Ovary (tissue), 3 donors: ENCODE results near the gene MGAT5.

Experiments used
- EP300 ChIP-seq: sonication (generic); formaldehyde crosslinking; IDR thresholded peaks from one replicate; pipeline ENCODE4 v1.6.1; 2017; ENCODE audit warnings: antibody characterized with exemption
- TF ChIP-seq, protein P1 (sequence below), 3 donors: fragments of 450-650 bp in 2 of 3; fragments of 200-600 bp in 1 of 3; IDR thresholded peaks; one replicate each; pipeline versions ENCODE4 v1.5.1 to v1.8.0; 2016 to 2022; ENCODE audit warnings: antibody characterized with exemption in 3 of 3, mild to moderate bottlenecking in 1 of 3
- donor health status: DM: no; HTN: no; CAD: no.

DNA sequence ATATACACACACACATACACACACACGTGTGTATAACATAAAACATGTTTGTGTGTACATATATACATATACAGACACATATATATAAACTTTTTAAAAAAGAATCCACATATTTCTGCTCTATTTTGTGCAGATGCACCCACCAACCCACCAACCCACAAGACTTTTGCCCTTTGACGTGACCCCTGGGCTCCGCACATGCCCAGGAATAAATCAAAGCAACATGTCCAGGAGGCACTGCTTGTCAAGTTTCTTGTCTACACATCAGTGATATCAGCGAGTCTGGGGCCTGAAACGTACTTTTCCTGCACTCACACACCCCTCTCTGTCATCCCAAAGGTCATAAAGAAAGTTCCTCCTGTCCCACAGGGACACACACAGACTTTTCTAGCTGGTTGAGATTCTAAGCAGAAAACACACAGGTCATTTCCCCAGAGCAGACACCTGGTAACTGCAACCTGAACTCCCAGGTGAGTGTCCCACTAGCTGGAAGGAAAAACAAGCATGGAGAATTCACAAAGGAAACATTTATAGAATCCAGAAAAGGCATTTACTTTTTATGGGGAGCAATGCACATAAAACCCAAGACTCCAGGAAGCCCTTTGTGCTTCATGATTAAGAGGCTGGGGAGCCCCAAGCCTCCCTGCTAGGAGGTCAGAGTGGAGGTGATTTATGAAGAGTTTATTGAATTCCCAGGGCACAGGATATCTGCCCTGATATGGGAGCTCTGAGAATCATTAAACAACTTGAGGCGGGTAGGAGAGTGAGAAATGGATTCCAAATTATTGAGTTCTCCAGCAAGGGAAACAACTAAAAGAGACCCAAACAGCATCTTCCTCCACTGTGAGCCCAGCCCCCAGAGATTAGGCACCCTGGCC, 211.6 kb downstream of the MGAT5 start:
- TF ChIP-seq, protein P1, sequence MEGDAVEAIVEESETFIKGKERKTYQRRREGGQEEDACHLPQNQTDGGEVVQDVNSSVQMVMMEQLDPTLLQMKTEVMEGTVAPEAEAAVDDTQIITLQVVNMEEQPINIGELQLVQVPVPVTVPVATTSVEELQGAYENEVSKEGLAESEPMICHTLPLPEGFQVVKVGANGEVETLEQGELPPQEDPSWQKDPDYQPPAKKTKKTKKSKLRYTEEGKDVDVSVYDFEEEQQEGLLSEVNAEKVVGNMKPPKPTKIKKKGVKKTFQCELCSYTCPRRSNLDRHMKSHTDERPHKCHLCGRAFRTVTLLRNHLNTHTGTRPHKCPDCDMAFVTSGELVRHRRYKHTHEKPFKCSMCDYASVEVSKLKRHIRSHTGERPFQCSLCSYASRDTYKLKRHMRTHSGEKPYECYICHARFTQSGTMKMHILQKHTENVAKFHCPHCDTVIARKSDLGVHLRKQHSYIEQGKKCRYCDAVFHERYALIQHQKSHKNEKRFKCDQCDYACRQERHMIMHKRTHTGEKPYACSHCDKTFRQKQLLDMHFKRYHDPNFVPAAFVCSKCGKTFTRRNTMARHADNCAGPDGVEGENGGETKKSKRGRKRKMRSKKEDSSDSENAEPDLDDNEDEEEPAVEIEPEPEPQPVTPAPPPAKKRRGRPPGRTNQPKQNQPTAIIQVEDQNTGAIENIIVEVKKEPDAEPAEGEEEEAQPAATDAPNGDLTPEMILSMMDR (IDR thresholded peaks at IDR 0.05): no peak
- no peak for TF ChIP-seq EP300
